ENCODE data around the gene TBC1D13. TPM values are rescaled to one million over a fixed set of nuclear protein-coding genes. Genes with fewer than 3 reads are reported as not detected.

Gene TBC1D13
- total and polyA plus RNA-seq, 2 of the 13 experiments (the other 11 are each of a cell fraction or from before 2014, with no cell fraction given): 17.9 to 19.7 TPM

GRCh38 chr9:128771745-128772519 lies 15.1 kb upstream of the TBC1D13 start, which contains the start of gene ZER1 (continued):
- TF ChIP-seq ZHX1 (CRISPR knock-in tag; IDR thresholded peaks at IDR 0.05; ENCODE audit: low read depth) (peak; percentile 39; the same call in 1 of the 2 replicates), ZBTB1 (CRISPR knock-in tag; IDR thresholded peaks at IDR 0.05; ENCODE audit: borderline replicate concordance) (no peak), PREB (CRISPR knock-in tag; IDR thresholded peaks at IDR 0.05) (no peak), TAF1 (CRISPR knock-in tag; IDR thresholded peaks at IDR 0.05) (peak; percentile 90), TGIF2 (CRISPR knock-in tag; IDR thresholded peaks at IDR 0.05) (peak; percentile 55), NR2F2 (IDR thresholded peaks at IDR 0.05; ENCODE audit: borderline replicate concordance, low read depth) (no peak), ZNF234 (CRISPR knock-in tag; conservative IDR thresholded peaks at IDR 0.05) (no peak), ZNF205 (CRISPR knock-in tag; IDR thresholded peaks at IDR 0.05) (peak; percentile 83), GMEB1 (CRISPR knock-in tag; IDR thresholded peaks at IDR 0.05; ENCODE audit: borderline replicate concordance) (peak; percentile 90), TERF1 (CRISPR knock-in tag; IDR thresholded peaks at IDR 0.05) (peak; percentile 85; the same call in 1 of the 2 replicates), YY1 (IDR thresholded peaks at IDR 0.05; ENCODE audit: insufficient read depth, insufficient replicate concordance, low read depth, low read length) (peak; percentile 86), CSRNP2 (CRISPR knock-in tag; conservative IDR thresholded peaks at IDR 0.05; ENCODE audit: low read depth) (no peak), DNMT3B (CRISPR knock-in tag; conservative IDR thresholded peaks at IDR 0.05) (no peak), ZNF501 (CRISPR knock-in tag; IDR thresholded peaks at IDR 0.05) (peak; percentile 91), RFX3 (CRISPR knock-in tag; IDR thresholded peaks at IDR 0.05) (peak; percentile 74), MTA1 (CRISPR knock-in tag; IDR thresholded peaks at IDR 0.05; ENCODE audit: borderline replicate concordance) (peak; percentile 61; the same call in 1 of the 2 replicates), ADNP (CRISPR knock-in tag; IDR thresholded peaks at IDR 0.05) (no peak), ZNF724P (CRISPR knock-in tag; IDR thresholded peaks at IDR 0.05; ENCODE audit: borderline replicate concordance) (0 out of 2 replicates have a peak, but pooled peaks have one; percentile 28)
